Adrenal gland (tissue), 5 donors: ENCODE measurements around the gene ZNF516.

Experiments
- POLR2A ChIP-seq, 2 donors: fragments of 450-650 bp; IDR thresholded peaks; one replicate each; pipeline ENCODE4 v1.6.1; 2017; ENCODE audit warnings: antibody characterized with exemption in 2 of 2, mild to moderate bottlenecking in 2 of 2, moderate library complexity in 1 of 2
- TF ChIP-seq, protein P1 (sequence below), 6 experiments: fragments of 450-650 bp in 4 of 6; fragments of 200-600 bp in 2 of 6; sonication (generic) in 1 of 6; IDR thresholded peaks; 1 replicate in 5 of 6; 2 replicates in 1 of 6; pipeline versions ENCODE4 v1.5.1 to v1.8.0; 2016 to 2021; ENCODE audit warnings: antibody characterized with exemption in 6 of 6, mild to moderate bottlenecking in 2 of 6, moderate library complexity in 1 of 6
- donor health status: DM: no; HTN: no; CAD: no.

DNA sequence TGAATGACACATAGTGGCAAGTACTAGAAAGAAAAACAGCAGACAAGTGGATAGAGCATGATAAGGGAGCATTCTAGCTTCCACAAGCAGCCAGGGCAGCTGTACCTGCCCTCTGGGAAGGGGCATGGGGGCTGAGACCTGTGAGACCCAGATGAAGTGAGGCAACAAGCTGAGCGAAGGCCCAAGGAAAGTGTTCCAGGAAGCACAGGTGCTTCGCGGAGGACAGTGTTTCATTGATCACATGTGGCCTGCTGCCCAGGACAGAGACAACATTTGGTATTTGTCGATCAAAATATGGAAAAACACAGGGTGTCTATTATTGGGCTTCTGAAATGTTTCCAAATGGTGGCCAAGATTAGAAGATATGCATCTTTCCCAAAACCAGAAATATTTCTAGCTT lies 149.1 kb downstream of the ZNF516 start:
- no peak for TF ChIP-seq POLR2A (IDR thresholded peaks at IDR 0.05)
- TF ChIP-seq, protein P1, sequence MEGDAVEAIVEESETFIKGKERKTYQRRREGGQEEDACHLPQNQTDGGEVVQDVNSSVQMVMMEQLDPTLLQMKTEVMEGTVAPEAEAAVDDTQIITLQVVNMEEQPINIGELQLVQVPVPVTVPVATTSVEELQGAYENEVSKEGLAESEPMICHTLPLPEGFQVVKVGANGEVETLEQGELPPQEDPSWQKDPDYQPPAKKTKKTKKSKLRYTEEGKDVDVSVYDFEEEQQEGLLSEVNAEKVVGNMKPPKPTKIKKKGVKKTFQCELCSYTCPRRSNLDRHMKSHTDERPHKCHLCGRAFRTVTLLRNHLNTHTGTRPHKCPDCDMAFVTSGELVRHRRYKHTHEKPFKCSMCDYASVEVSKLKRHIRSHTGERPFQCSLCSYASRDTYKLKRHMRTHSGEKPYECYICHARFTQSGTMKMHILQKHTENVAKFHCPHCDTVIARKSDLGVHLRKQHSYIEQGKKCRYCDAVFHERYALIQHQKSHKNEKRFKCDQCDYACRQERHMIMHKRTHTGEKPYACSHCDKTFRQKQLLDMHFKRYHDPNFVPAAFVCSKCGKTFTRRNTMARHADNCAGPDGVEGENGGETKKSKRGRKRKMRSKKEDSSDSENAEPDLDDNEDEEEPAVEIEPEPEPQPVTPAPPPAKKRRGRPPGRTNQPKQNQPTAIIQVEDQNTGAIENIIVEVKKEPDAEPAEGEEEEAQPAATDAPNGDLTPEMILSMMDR (IDR thresholded peaks at IDR 0.05), result no peak
